Upper lobe of left lung (tissue), 4 donors: ENCODE measurements around the gene CST11.
"Not testable (repeated sequence)": the region's sequence is repeated elsewhere in the genome, so short reads cannot be mapped to it uniquely, and the experiment has no call there.

ENCODE experiments used
- EP300 ChIP-seq, 4 donors: sonication (generic); formaldehyde crosslinking; IDR thresholded peaks; one replicate each; pipeline ENCODE4 v1.5.1; 2017; ENCODE audit warnings: antibody characterized with exemption in 4 of 4, control low read depth in 2 of 4
- POLR2A ChIP-seq, 4 donors: fragments of 450-650 bp; IDR thresholded peaks; one replicate each; pipeline ENCODE4 v1.5.1; 2016 to 2017; ENCODE audit warnings: antibody characterized with exemption in 4 of 4, mild to moderate bottlenecking in 2 of 4
- TF ChIP-seq, protein P1 (sequence below), 6 experiments: fragments of 450-650 bp in 4 of 6; fragments of 200-600 bp in 2 of 6; sonication (generic) in 2 of 6; IDR thresholded peaks; one replicate each; pipeline ENCODE4 v1.5.1; 2016 to 2019; ENCODE audit warnings: antibody characterized with exemption in 6 of 6

DNA sequence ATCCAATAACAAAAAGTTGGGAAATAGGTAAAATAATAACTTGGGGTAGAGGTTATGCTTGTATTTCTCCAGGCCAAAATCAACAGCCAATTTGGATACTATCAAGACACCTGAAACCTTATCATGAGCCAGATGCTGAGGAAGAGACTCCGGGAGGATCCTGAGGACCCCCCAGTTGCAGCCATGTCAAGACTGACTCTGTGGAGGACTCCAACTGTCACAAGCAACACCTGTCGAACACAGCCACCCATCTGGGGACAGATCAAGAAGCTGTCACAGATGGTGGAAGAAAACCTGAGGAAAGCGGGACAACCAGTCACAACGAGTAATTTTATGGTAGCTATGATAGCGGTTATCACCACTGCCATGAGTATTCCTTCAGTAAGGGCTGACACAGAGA, 19.6 kb upstream of the CST11 start:
- TF ChIP-seq, protein P1, sequence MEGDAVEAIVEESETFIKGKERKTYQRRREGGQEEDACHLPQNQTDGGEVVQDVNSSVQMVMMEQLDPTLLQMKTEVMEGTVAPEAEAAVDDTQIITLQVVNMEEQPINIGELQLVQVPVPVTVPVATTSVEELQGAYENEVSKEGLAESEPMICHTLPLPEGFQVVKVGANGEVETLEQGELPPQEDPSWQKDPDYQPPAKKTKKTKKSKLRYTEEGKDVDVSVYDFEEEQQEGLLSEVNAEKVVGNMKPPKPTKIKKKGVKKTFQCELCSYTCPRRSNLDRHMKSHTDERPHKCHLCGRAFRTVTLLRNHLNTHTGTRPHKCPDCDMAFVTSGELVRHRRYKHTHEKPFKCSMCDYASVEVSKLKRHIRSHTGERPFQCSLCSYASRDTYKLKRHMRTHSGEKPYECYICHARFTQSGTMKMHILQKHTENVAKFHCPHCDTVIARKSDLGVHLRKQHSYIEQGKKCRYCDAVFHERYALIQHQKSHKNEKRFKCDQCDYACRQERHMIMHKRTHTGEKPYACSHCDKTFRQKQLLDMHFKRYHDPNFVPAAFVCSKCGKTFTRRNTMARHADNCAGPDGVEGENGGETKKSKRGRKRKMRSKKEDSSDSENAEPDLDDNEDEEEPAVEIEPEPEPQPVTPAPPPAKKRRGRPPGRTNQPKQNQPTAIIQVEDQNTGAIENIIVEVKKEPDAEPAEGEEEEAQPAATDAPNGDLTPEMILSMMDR (IDR thresholded peaks at IDR 0.05) = not testable (repeated sequence)
- not testable (repeated sequence) for TF ChIP-seq EP300, POLR2A (IDR thresholded peaks at IDR 0.05)
